Ammon's horn (tissue), 1 donor: ENCODE measurements around the gene MARK3.
A peak's percentile ranks its signal among the peaks of the same experiment; 100 is the strongest.
"Not testable (repeated sequence)": the region's sequence is repeated elsewhere in the genome, so short reads cannot be mapped to it uniquely, and the experiment has no call there.

Source experiments
- DNase-seq: peaks from one replicate; pipeline ENCODE4 v3.0.0-alpha.2; 2016; ENCODE audit warnings: low spot score

MARK3 gene

DNA sequence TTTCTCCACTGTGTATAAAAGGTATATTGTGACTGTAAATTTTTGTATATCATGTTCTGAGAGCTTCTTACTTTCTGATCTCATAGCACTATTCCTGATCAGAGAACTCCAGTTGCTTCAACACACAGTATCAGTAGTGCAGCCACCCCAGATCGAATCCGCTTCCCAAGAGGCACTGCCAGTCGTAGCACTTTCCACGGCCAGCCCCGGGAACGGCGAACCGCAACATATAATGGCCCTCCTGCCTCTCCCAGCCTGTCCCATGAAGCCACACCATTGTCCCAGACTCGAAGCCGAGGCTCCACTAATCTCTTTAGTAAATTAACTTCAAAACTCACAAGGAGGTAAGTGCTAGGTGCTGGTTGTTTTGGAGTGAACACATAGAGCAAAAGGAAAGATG is 106.5 kb downstream of the MARK3 start:
- no peak for DNase-seq

DNA sequence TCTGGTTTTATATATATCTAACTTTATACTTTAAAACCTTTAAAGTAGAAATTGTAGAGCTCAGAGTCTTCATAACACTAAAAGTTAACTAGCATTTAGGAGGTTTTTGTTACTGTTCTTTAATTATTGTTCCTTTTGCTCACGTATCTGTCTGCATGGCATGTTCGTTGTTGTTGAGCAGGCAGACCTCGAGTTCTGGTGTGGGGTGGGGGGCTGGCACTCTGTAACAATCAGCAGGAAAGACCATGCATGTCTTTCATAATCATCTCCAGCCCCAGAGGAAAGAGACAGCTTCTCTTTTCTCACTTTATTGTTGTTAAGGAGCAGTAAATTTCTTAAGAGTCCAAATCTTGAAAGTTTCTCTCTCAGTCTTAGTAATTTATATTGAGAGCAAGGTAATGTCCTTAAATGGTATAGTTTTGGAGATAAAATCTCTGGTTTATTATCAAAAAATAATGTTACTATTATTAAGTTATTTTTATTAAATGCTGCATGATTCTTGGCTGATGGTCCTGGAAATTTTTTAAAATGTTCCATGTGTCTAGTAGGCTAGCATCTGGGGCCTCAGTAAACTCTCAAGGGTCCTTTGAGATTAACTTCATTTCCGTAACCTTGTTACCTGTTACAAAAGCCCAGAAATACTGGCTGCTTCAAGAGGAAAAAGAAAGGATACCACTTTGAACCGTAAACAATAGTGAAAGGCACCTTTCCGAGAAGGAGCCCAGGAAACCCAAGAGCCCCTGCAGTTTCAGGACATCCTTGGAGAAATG is 107.1 kb downstream of the MARK3 start:
- DNase-seq: no peak

DNA sequence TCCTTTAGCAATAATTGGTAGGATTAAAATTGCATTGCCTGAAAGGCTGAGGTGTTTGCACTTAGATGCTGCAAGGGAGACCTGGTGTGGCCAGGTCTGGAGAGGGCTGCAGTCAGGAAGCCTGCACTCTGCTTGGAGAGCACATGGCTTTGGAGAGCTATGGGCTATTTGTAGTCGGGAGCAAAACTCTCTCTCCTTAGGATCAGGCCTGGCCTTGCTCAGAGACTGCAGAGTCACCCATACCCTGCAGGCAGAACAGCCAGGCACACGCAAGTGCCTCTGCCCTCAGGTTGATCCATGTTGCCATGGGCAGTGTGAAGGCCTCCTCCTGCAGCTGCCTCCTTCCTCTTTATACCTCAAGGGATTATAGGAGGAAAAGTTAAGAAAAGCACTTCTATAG is 110.6 kb downstream of the MARK3 start:
- DNase-seq: no peak

DNA sequence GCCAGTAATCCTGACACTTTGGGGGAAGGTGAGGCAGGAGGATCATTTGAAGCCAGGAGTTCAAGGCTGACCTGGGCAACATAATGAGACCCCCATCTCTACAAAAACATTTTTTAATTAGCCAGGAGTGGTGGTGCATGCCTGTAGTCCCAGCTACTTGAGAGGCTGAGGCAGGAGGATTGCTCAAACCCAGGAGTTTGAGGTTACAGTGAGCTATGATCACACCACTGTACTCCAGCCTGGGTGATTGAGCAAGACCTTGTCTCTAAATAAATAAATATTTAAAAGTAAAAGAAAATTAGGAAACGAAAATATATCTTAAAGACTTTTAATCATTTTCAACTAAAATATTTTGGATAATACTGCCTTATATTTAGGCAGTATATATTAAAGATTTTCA is 111.6 kb downstream of the MARK3 start:
- DNase-seq: no peak

DNA sequence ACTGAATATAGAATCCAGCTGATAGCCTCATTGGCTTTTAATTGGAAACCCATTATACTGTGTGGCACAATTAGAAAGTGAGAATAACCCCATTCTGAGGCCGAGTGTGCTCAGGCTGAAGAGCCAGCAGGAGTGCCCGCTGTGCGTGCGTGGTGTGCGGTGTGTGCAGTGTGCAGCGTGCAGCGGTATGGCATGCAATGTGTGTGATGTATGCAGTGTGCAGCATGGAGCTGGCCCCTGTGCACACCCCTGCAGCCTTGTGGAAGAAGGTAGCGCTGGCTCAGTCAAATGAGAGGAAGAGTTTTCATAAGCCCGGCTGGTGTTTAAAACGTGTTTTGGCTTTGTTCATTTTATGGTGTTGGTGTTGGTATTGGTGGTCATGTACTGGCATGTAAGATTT is 114.5 kb downstream of the MARK3 start:
- no peak for DNase-seq

DNA sequence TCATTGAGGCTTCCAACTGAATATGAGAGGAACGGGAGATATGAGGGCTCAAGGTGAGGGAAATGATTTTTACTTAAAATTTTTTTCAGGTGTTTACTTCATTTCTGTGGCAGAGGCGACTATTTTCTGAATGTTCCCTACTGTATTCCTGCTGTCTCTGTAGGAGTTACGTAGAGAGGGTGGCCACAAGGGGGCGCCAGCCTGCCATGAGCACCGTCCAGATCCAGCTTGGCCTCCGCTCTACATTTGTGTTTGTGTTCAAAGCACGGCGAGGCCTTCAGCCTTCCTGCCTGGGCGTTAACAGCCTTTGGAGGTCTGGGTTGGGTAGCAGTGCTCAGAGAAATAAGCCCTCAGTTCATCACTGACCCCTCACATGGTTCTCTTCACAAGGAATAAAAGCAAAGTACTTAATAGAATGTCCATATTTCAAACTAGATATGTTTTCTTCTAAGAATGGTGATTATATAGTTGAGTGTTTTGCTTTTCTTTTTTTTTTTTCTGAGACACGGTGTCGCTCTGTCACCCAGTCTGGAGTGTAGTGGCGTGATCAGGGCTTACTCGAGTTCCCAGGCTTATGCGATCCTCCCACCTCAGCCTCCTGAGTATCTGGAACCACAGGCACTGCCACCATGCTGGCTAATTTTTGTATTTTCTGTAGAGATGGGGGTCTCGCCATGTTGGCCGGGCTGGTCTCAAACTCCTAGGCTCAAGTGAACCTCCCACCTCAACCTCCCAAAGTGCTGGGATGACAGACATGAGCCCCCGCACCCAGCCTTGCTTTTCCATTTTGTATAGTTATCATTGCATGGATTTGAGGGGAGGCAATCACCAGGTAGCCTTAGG is 115.2 kb downstream of the MARK3 start:
- peak; percentile 97 for DNase-seq

DNA sequence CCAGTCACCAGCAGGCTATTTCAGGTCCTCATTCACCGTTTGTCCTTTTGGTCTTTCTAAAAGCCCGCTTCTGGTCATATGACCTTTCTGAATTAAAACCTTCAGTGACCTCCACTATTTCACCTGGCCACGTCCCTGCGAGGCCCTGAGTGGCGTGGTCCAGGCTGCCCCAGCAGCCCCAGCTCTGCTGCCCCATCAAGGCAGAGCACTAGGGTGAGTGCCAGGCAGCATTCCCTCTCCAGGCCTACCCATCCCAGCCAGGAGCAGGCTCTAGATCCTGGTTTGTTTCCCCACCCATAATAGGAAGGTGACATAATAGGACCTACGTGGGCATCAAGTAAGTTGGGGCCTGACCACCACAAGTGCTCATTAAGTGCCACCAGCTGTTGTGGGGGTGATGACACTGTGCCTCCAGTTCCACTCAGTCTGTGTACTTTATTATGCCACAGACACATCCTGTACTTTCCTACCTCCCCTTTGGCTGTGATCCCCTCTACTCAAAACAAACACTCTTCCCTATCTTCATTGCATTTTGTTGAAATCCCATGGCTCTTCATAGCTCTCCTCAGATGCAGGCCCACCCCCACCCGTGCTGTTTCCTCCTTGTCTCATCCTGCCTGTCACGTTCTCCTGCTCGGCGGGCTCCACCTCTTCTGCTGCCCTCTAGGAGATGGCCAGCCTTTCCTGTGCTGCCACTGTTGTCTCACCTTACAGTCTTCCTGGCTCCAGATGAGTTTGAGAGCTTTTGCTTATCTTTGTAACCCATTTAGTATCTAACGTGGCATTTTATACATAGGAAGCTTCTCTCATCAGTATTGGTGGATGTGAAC is 116.0 kb downstream of the MARK3 start:
- DNase-seq: peak; percentile 13

DNA sequence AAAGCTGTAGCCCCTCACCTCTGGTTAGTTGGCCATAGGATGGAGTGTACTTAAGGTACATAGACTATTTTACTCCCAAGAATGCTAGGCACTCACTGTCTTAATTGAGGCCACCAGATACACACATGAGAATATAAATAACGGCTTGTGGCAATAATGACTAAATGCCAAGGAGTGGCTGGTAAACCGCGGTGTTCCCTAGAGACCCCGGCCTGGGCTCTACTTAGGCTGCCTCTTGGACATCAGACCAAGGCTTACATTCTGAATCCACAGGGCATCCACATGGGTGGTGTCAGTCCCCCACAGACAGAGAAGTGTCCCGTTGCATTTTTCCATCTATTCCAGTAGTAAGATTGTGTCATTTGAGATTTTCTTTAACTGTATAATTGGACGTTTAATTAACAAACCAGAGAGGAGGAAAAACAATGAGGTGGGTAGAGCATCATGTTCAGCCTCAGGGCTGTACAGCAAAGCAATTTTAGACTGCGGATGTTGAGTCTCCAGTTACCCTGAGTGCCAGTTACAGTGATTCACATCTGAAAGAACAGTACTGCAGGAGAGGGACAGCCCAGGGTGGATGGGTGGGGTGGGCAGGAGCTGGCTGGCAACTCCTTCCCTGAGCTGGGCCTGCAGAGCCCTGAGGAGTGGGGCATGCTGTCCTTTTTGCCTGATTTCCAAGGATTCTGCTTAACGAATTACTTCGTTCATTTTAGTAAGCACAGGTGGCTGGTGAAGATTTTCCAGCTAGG is 116.9 kb downstream of the MARK3 start:
- peak; percentile 12 for DNase-seq

DNA sequence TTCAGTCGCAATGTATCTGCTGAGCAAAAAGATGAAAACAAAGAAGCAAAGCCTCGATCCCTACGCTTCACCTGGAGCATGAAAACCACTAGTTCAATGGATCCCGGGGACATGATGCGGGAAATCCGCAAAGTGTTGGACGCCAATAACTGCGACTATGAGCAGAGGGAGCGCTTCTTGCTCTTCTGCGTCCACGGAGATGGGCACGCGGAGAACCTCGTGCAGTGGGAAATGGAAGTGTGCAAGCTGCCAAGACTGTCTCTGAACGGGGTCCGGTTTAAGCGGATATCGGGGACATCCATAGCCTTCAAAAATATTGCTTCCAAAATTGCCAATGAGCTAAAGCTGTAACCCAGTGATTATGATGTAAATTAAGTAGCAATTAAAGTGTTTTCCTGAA is 117.7 kb downstream of the MARK3 start:
- no peak for DNase-seq

DNA sequence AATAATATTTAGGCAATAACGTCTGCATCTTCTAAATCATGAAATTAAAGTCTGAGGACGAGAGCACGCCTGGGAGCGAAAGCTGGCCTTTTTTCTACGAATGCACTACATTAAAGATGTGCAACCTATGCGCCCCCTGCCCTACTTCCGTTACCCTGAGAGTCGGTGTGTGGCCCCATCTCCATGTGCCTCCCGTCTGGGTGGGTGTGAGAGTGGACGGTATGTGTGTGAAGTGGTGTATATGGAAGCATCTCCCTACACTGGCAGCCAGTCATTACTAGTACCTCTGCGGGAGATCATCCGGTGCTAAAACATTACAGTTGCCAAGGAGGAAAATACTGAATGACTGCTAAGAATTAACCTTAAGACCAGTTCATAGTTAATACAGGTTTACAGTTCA is 118.1 kb downstream of the MARK3 start:
- no peak for DNase-seq

DNA sequence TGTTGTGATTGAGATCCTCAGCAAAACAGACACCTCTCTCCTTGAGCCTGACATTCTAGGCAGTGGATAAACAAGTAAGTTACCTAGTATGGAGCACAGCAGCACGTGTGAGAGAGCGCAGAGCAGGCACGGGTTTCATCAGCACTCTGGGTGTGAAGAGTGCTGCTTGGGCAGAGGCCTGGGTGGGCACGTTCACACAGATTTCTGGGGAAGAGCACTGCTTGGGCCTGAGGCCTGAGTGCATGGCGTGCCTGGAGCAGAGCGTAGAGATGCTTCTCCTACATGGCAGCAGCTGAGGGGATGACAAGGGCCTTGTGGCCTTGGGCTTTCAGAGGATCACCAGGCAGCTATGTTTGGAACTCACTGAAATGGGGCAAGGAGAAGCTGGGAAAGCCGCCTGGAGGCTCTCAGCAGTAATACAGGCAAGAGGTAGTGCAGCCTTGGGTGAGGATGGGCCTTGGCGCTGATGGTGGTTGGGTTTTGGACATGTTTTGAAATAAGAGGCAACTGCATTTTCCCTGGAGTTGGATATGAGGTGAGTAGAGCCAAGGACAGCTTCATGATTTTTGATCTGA is 119.9 kb downstream of the MARK3 start:
- DNase-seq: no peak

DNA sequence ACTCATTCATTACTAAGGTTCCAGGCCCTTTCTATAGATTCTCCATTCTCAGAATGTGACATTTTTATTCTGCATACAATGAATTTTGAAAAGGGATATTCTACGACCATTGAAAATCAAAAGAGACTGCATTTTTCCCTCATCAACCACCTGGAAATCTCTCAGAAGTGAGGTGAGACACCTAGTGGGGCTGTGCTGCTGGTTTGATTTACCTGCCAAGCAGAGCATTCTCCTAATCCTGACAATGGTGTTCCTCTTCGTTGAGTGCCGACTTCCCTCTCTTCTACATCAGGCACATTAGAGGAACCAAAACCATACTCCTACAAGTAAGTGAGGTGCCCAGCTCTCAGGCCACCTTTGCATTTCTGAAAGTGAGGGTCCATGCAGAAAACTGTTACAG is 122.5 kb downstream of the MARK3 start:
- DNase-seq: peak; percentile 10

DNA sequence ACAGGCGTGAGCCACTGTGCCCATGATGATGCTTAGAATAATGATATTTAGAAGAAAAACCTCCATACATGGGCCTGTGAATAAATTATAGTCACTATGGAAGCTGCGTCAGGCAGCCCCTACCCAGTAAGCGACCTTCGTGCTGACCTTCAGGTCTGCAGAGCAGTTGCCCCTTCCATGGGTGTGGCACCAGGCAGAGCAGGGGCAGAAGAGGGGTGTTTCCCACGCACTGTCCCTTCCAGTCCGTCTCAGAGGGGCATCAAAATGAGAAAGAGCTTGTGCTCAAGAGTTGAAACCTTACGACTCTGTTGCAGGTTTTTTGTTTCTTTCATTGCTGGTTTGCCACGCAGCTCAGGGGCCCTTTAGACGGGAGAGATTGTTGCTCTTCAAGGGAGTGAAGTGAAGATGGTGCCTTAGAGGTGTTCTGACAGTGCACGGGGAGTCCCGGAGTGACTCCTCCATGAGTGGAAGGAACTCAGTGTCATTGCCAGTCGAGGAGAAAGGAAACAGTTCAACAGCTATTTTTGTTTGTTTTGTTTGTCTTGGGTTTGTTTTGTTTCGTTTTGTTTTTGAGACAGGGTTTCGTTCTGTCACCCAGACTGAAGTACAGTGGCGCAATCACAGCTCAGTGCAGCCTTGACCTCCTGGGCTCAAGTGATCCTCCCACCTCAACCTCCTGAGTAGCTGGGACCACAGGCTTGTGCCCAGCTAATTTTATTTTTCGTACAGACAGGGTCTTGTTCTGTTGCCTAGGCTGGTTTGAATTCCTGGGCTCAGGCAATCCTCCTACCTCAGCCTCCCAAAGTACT is 123.5 kb downstream of the MARK3 start:
- DNase-seq: peak; percentile 2

DNA sequence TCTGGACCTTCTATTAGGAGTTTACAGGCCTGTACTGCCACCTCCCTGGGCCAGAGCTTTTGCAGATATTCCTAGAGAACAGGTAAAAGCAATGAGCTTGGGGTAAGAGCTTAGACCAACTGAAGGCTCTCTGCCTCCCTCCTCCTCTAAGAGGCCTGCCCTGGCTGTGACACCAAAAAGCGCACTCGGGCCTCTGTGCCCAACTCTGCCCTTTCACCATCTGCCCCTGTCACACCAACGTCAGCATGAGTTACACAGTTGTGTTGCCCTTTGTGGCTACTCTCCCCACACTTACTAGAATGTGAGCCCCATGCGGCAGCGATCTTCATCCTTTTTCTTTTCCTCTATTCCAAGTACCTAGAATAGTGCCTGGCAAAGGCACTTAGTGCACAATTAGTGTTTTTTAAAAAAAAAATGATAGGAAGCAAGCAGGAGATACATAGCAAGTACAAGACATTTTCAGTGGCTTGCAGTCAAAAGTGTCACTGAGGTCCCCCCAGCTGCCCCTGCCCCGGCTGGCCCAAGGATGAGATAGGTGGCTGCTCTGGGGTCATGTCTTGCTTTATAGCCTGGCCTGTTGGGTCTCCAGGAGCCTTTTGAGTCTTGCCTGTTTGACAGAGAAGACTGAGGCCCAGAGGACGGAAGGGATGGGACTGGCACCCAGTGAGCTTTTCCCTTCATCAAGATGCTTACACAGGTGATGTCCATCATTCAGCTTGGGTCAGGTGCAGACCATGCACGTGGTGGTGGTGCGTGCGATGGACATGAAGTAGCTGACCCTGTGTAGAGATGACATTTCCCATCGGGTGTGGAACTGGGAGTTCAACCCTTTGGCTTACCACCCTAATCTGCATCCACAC is 124.9 kb downstream of the MARK3 start:
- DNase-seq: no peak

DNA sequence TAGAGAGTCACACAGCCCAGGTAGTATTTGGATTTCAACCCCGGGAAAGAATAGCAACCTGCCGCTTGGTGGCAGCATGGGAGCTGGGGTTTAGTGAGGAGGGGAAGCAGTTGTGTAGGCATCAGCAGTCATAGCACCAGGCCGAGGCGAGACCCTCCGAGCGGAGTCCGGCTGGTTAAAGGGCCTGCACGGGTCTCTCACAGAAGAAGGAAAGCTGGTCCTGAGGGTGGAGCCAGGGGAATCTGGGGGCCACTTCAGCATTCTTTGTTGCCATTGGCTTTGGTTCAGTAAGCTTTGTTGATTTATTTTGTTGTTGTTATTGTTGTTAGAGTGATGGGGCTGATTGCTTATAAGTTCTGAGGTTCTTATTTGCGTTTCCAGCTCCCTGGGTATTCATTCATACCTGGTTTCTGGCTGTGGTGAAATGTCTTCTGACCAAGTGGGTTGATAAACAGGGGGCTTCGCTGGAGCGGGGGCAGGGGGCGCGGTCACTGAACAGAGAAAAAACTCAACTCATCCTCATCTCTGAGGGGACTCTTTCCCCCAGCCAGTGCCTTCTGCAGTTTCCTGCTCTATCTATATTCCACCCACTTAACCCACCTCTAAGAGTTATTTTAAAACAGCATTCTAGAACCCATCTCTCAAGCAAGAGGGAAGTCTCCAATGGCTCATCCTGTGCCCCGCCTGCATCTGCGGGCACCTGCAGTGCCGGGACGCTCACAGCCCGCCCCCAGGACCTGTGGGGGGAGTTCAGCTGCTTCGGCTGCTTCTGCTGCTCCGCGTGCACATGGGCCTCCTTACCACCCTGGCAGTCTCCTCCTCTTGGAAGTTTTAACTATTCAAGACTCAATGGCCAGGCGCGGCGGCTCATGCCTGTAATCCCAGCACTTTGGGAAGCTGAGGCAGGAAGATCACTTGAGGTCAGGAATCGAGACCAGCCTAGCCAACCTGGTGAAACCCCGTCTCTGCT is 125.8 kb downstream of the MARK3 start:
- no peak for DNase-seq

DNA sequence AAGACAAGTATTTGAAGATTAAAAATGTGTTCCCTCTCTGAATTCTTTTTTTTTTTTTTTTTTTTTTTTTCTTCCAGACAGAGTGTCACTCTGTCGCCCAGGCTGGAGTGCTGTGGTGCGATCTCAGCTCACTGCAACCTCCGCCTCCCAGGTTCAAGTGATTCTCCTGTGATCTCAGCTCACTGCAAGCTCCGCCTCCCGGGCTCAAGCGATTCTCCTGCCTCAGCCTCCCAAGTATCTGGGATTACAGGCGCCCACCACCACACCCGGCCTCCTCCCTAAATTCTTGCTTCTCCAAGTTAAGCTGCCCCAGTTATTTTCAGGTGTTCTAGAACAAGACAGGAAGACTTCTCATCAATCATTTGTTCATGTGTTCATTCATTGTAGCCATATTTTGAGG is 127.0 kb downstream of the MARK3 start:
- not testable (repeated sequence) for DNase-seq

DNA sequence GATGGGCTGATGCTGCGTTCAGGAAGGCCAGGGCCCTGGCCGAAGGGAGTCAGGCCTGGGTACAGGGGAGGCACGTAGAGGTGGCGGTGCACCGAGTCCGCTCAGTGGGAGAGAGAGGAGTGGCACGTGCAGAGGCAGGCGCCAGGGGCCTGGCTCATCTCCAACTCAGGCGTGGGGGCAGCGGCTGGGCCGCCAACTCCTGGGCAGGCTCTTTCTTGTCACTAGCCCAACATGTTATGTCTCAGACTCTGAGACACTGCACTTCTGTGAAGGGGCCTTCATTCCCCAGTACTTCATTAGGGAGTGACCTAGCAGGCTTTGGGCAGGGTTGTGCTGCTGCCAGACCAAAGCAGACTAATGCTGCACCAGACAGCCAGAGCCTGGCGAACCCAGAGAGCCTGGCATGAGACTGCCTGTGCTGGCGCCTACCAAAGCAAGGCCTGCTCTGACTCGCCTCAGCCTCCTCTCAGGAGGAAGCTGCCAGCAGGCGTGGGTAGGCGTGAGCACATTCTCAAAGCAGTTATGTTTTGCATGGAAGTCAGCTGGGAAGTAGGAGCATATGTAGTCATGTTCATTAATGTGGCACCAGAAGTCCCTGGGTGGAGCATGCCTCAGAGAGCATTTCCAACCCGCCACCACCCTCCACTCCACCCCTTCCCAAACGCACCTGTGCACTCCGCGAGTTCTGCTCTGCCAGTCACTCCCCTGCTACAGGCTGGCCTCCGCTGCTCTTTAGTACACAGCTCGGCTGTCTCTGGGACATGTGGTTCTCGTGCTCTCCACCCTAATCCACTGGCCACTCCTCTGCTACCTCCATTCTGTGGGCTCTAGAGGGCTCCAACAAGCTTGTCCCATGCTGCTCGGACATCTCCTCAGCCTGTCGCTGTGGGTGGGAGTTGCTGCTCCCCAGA is 127.7 kb downstream of the MARK3 start:
- peak; percentile 86 for DNase-seq
